ENCODE results near the gene ARHGAP15. TPM values are rescaled to one million over a fixed set of nuclear protein-coding genes. Genes with fewer than 3 reads are reported as not detected.
A peak's percentile ranks its signal among the peaks of the same experiment; 100 is the strongest.

Gene ARHGAP15
- total RNA-seq, 1 experiment from 2014 or later = not detected

DNA sequence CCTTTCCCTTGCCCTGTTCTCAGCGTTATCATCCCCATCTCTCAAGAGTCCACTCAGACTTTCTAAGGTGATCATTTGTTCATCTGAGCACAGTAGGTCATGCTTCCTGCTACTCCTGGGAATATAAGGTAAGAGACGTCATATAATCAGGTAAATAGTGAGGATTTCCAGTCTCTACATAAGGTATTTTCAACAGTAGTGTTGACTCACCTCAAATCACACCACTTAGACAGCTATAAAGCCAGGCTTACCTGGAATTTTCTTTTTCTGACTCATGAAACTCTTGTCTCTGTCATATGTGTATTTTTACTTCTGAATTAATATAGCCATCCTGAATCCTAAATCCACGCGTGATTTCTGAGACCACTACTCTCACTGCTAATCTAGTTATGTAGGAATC is 443.2 kb downstream of the ARHGAP15 start:
- no peak for DNase-seq (ENCODE audit: low read depth)

DNA sequence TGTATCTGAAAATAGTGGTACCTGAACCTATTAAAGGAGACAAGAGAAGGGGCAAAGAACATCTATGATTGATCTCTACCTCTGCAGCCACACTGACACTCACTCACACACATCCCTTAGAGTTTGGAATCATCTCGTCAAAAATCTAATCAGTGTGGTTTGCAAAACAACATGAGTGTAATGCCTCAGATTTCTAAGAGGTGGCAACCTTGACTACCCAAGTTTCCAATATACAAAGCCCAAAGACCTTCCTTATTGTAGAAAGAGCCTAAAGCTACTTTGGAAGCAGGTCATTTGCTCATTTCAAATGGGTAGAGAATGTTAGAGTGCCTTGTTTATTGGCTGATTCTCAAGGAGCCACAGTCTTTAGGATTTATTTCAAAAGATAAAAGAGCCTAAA is 444.9 kb downstream of the ARHGAP15 start:
- no peak for DNase-seq (ENCODE audit: low read depth)

DNA sequence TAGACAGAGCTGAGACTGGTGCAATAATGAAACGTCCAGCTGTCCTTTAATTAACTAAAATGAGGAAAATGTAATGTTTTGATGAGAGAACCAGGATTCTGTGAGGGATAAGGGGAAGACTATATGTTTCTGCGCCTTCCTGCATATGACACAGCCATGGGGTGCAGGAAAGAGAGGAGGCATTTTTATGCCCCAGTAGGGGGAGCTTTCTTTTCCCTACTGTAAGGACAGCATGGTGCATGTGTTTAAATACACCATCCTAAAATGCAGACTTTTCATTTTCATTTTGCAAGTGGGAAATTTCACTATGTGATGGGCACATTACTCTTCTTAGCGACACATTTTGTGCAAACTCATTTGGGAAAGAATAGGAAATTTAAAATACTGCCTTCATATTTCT is 446.1 kb downstream of the ARHGAP15 start:
- peak; percentile 16 for DNase-seq (ENCODE audit: low read depth)

DNA sequence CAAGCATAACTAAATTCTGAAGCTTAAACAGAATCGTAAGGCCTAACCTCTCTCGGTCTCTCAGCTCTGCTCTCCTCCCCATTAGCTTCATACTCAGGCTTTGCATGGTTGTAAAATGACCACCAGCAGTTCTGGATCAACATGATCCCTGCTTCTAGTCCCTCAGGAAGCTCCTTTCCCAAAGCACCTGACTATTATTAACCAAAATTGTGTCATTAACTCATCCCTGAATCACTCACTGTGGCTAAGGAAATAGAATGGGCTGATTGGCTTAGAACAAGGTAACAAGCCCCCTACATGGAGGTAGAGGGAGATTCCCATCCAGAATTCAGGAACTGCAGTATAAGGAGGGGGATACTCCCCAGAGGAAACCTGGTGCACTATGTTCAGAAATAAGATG is 448.3 kb downstream of the ARHGAP15 start:
- DNase-seq (ENCODE audit: low read depth) = no peak

DNA sequence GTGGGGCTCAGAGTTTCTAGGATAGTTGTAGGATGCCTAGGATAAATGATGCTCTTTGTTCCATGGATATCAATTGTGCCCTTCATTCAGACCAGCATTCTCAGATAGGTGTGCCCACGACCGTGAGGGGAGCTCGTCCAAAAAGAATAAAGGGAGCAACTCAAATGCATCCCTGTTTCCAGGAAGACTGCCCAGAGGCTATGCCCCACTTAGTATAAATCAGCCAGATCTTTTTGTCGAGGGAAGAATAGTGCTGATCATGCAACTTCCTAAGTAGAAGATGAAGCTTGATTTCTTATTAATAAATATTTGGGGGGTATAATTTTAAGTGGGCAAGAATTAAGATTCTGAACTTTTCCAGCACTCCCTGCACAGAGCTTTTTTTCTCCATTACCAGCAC is 450.2 kb downstream of the ARHGAP15 start:
- DNase-seq (ENCODE audit: low read depth) = no peak

DNA sequence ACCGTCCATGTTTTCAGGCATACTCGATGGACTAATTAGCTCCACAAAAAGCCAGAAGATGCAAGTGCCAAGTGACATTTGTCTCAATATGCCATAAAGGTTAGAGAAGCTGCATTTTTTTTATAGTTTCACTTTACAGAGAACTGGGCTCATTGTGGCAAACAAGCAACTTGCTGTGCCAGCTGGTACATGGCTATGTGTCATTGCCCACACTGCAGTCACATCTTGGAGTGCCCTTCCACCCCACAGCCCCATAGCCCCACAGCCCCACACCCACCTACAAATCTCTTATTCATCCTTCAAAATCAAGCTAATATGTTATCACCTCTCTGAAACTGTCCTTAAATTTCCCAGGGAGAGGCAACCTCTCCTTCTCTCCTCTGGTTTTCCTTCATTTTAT is 451.9 kb downstream of the ARHGAP15 start:
- DNase-seq (ENCODE audit: low read depth) = peak; percentile 7

DNA sequence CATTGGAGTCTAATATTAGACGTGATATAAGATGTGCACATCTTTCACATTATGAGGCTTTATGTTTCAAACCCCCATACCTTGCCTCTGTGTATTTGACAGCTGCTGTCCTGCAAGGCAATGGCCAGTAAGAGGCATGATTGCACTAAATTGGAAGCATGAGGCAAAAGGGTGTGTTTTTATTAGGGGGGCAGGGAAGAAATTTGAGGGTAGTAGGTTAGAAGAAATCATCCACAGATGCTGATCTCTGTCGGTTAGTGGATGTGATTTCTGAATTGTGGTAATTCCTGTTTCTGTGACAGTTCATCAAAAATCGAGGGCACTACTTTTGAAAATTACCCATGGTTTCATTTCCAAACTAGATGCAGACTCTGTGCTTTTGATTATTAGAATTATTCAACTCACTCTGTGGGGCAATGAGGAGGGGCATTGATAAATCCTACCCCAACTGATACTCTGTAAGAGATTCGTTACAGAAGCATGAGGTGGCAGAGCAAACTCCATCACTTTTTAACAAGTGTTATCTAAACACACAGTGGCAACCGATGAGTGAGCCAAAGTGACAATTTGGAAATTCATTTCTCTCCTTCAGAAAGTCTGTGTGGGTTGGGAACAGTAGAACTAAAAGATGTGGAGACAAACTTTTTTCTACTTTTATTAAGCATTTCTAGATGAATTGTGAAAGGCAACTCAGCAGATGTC is 453.0 kb downstream of the ARHGAP15 start:
- DNase-seq (ENCODE audit: low read depth) = peak; percentile 14

DNA sequence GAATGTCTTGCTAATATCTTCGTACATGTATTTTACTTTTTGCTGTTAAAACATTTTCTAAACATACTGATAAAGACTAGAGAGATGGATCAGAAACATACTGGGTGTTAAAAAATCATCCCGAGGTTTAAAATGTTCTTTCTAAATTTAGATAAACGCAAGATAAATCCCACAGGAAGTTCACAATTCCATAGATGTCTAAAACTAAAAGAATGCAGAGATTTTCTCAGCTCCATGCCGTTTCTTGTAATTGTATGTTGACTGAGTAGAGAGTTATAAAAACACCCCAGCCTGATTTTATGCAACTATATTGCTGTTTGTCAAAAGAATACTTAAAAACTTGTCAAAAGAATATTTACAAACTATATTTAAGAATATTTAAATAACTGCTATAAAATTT is 455.7 kb downstream of the ARHGAP15 start:
- DNase-seq (ENCODE audit: low read depth) = no peak

DNA sequence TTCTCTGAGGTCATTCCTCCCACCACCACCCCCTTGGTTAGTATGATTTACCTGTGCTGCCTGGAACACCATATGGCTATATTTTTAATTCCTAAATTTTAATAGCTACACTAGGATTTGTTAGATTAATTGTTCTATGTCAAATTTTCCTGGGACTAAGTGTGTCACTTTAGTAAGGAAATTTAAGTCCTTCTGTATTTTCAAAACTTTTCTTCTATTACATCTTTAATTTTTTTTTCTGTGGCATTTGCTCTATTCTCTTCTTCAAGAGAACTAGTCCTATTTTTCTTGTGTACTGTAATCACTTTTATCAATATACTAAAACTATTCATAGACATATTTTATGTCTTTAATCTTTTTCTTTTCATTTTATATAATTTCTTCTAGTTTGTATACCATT is 456.9 kb downstream of the ARHGAP15 start:
- DNase-seq (ENCODE audit: low read depth) = no peak

DNA sequence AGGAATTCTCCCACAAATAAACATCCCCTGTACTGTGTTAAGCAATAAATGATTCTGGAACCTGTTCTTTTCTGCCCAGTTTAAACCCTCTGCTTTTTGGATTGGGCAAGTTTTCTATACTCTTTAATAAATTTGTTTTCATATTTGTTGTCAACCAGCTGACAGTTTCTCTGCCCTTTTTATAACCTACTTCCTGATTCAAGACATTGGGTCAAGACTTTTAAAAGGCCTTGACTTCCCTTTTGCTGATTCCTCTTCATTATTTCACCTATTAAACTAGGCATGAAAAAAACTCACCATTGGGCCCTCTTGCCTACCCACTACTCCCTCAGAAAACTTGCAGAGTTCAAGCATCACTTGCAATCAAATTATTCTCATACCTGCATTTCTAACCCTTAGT is 459.5 kb downstream of the ARHGAP15 start:
- DNase-seq (ENCODE audit: low read depth) = no peak

DNA sequence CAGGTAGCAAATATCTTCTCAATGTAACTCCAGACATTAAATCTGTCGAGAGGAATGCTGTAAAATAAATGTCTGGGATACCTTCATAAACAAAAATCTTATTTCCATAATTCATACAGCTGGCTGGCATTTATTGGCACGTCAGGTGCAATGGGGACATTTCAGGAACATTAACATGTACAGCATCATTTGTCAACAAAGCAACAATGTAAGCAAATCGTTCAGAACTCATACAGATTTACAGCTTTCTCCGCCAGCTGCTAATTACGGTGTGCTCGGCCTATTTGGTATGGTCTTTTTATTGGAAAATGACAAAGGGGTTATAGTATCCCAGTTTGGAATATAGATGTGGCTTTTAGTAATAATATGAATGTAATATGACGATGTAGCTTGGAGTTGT is 464.9 kb downstream of the ARHGAP15 start:
- no peak for DNase-seq (ENCODE audit: low read depth)

DNA sequence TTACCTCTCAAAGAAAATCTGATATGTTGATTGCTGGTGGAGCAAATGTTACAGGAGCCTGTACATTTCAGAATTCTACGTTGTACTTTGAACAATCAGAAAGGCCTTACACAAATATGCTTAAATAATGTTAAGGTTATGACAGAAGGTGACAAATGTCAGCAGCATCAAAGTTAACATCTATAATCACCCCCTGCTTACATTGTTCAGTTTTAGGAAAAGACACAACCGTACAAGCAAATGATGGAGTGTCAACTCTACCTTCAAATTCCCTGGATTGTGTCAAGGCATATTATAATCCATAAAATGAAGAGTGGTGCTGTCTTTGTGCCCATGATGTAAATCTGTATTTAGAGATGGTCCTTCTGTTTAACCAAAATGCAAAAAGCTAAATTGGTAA is 465.5 kb downstream of the ARHGAP15 start:
- no peak for DNase-seq (ENCODE audit: low read depth)

DNA sequence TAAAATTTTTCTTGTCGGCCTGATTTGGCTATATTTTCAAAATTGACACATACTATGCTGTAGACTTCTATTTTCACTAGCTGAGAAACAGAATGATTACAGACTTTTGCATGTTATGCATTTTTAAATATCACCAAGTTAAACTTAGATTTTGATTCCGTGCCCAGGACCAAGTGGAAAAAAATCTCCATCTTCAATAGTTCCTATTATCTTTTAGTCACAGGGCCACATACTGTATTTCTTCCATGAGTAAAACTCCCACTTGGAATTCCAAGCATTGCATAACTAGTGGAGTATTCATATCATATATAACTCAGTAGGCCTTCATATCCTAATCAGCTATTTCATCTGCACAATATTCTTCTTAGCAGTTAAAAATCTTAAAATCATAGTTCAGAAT is 470.9 kb downstream of the ARHGAP15 start:
- no peak for DNase-seq (ENCODE audit: low read depth)

DNA sequence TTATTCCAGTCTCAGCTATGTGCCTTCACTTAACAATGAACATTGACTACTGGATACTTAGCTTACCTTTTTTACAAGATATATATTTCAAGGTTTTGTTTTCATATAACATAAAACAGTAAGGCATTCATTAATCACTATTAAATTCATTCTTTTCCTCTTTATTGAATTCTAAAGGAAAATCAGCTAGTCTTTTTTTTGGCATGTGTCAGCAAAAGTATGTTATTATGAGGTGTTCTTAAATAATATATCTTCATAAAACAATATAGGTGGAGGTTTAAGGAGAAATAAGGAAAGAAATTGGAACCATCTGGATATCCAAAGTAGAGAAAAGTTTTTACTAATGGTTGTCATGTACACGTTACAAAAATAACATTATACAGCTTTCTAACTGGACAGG is 472.6 kb downstream of the ARHGAP15 start:
- no peak for DNase-seq (ENCODE audit: low read depth)

DNA sequence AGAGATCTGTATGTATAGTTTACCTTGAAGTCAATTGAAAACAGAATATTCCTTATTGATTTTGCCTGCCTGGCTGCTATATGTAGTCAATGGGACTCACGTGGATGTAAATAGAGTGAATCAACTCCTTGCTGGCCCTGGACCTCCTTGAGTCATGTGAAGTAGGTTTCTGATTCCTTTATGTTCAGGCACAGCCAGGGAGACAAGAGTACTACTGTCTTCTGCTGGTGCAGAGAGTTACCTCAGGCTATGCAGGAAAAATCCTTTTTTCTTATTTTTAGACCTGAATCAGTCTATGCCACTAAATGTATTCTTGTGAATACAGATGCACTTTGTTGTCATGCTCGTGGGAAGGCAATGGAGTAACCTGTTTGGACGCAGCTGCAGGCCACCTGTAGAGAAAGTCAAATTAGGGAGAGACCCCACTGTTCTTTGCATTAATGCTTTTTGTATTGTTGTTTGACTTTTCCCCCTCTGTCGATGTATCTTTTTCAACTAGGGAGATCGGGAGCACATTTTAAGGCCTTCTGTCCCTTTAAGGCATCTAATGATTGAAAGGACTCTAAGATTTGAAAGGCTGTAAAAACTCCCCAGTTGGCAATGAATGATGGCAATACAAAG is 473.9 kb downstream of the ARHGAP15 start:
- no peak for DNase-seq (ENCODE audit: low read depth)

DNA sequence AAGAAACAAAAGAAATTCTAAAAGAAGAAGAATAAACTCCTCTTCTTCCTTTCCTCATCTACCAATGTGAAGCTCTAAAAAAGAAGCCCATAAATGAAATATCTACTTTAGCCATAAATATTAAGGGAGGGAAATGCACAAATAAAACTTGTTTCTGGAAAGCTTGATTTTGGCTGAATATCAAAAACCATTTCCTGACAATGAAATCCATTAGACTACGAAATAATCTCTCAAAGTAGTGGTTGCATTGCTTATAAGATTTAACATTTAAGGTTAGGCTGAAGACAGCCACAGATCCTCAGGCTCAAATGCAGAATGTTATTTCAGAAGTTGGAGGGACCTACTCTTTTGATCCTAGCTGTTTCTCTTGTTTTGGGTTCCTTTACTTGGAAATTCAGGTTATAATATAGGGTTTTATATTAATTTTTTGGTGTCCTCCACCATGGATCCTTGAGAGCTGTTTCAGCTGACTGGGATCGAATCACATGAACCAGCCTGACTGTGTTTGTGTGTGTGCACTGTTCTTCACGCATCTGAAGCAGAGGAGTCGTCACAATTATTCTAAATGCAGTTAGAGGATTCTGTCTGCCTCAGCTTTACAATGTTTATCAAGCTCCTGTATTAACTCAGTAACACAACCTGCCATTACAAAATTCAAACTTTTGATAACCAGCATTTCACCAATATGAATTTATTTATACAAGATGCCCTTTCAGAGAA is 474.8 kb downstream of the ARHGAP15 start:
- no peak for DNase-seq (ENCODE audit: low read depth)

DNA sequence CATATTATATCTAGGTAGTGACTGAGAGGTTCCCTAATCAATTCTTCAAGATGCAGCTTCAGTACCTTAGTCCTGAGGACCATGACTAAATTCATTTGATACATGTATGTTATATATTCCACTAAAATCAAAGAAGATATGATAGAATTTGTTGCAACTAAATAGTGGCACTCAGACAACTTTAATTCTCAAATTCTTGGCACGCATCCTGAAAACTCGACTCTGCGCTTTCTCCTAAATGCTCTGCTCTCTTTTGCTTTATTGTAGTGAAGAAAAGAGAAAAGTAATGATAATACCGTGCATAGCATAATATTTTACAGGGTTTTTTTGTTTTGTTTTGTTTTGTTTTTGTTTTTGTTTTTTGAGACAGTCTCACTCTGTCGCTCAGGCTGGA is 475.3 kb downstream of the ARHGAP15 start:
- no peak for DNase-seq (ENCODE audit: low read depth)

DNA sequence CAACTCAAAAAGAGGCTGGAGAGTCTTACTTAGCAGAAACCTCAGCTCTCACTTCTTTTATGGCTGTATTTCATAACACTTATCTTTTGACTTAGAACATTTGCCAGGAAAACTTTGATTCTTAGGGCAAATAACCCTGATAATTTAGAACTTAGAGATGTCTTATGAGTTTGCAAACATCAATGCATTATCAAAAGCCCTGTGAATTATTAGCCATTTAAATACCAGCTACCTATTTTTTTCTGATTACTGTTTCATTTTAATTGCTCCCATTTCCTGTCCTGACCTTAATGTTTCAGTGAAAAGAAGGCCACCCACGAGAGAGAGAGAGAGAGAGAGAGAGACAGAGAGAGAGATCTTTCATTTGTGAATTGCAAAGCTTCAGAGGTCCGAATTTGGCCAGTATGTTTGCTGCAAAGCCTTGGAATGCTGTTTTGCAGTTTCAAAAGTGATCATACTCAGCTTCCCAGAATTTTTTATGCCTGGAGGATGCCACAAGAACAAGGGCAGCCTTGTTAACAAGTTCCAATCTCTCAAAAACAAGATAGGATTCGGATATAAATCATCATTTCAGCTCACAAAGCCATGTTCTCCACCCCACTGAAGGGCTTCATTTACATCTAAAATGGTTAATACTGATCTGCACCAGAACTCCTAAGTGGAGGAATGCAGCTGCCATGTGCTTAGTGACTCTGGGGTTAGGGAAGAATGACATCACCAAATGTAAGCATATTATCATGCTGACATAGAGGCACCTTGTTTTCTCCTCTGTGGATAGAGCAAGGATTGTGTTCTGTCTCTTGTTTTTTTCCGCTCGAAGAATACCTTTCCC is 478.2 kb downstream of the ARHGAP15 start:
- peak; percentile 1 for DNase-seq (ENCODE audit: low read depth)

DNA sequence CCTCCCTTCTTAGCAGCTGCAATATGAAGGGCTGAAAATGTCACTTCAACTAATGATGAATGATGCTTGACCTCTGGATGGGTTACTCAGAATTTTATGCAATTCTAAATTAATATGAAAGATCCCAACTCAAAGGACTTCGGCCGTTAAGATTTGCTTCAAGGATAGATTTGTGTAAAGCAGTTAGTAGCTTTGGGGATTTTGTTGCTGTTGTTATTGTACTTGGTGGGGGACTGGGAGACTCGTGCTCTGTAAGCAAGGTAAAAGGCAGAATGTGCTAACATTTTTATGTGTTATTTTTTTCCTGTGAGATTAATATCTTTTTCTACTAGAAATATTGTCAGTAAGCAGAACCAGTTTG is 478.8 kb downstream of the ARHGAP15 start:
- DNase-seq (ENCODE audit: low read depth) = no peak

DNA sequence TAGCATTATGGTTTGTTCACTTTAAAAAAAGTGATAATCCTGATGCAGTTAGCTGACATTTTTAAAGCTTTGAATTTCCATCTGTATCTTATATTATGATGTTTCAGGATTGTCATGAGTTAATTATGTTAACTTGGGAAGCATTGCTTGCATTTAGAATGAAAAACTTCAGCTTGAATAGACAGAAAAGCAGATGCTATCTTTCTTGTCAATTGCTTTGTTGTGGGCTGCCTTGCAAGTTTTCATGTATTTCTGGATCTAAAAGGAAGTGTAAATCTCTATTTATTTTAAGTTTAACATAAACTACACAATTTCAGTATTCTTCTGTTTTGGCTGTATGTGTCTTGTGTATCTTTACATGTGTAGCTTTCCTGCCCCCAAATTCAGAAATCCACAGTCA is 479.5 kb downstream of the ARHGAP15 start:
- DNase-seq (ENCODE audit: low read depth) = no peak

DNA sequence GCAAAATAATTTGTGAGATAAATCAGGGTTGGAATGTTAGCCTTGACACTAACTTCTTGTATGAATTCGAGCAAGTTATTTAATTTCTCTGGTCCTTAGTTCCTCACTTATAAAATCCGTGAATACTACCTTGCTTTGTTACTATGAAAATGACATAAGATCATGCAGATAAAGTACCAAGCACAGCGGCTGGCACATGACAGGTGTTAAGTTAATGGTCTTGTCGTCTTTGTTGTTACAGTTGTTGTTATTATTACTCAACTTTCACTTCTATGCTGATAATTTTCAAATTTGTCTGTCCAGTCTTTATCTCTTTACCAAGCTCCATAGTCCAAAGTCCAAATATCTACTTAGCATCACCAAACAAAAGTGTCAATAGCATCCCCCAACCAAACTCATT is 482.1 kb downstream of the ARHGAP15 start:
- DNase-seq (ENCODE audit: low read depth) = no peak

DNA sequence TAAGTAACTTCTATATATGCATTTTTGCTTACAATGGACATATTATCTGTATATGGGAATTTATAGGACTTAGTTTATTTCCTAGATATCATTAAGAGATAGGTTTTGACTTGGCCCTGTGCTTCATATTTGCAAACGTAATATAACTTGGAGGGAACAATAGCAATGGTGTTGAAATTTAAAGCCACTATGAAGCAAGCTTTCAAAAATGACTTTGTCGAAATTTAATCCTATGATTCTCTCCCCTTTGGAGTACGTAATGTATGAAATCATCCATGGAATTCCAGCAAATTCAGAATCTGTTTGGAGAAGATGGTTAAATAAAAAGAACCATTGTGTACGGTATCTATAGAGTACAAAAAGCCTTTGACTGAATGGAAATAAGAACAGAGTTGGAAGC is 486.3 kb downstream of the ARHGAP15 start:
- DNase-seq (ENCODE audit: low read depth) = no peak
